GOT3 (cell line): ENCODE results near the gene HCN2.

ENCODE experiments used
- DNase-seq: peaks from one replicate; lab custom pipeline; 2025; ENCODE audit warnings: mixed read lengths; lab: John Stamatoyannopoulos, UW

The HCN2 gene

DNA sequence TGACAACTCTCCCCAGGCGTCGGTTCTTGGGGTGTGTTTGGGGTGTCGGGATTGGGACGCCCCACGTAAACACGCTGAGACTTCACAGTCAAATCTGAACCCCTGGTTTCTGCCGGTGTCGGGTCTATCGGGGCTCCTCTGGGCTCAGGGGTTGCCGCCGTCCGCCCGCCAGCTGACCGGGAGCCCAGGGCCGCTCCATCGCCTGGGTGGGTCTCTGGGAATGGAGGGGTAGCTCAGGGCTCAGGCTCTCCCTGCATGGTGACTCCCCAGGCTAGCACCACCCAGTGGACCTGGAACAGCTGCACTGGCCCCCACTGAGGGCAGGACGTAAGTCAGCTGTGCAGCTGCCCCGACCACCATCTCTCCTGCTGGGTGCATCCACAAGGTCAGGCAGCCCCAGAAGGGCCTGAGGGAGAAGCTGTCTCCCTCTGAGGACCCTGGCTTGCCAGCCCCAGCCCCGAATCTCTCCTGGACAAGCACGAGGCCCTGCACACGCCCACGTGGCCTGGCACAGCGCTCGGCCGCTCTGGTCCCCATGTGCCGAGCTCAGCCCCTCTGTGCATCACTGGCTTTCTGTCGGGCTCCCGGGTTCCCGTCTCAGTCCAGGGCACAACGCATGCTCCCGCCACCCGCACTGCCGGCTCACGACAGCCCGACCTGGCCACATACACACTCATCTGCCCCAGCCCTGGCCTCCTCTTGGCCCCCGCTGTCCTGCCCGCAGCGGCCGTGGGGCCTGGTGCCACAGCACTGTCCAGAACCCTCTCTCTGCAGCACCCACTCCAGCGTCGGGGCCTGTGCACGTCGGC lies 67.3 kb downstream of the HCN2 start:
- no peak for DNase-seq

DNA sequence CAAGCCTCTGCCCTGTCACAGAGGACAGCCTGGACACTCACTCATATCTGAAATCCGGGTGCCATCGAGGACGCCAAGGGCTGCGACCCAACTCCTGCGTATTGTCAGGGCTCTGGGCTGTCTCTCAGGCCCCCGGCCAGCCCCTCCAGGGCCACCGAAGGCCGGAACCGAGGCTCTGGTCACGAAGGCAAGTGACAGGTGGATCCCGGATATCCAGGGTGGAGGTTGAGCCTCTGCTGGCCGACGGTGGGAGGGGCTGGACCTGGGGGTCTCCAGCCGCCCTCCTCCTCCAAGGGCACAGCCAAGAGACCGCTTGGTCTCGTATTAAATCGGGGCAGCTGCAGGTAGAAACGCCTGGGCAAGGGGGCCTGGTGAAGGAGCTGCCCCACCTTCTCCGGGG lies 67.9 kb downstream of the HCN2 start:
- no peak for DNase-seq

DNA sequence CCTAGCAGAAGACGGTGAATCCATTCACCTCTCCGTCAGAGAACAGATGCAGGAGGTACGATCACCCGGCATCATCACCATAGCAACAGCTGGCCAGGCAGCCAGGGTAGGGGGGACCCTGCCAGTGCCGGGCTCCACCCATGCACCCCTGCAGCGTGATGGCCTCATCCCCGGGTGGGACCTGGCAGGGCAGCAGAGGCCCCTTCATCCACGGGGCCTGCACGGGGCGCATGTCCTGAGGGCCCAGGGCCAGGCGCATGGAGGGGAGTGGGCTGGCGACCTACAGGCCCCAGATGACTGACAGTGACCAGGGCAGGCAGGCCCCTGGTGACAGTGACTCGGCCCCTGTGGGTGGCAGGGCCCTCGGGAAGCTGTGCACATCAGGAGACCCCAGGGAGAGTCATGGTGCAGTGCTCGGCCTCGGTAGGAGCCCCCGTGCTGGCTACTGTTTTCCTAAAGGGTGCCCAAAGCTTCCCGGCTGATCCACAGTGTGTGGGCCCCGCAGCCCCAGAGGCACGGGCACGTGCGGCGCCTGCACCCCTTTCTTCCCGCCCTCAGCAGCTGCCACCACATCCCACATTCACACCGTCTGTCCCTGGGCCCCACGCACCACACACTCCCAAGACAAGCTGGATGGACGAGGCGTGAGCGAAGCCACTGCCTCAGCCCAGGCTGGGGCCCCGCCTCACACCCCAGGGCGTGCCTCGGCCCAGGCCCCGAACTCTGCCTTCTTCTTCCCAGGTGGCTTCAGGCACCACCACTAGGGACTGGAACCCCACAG lies 68.6 kb downstream of the HCN2 start:
- no peak for DNase-seq

DNA sequence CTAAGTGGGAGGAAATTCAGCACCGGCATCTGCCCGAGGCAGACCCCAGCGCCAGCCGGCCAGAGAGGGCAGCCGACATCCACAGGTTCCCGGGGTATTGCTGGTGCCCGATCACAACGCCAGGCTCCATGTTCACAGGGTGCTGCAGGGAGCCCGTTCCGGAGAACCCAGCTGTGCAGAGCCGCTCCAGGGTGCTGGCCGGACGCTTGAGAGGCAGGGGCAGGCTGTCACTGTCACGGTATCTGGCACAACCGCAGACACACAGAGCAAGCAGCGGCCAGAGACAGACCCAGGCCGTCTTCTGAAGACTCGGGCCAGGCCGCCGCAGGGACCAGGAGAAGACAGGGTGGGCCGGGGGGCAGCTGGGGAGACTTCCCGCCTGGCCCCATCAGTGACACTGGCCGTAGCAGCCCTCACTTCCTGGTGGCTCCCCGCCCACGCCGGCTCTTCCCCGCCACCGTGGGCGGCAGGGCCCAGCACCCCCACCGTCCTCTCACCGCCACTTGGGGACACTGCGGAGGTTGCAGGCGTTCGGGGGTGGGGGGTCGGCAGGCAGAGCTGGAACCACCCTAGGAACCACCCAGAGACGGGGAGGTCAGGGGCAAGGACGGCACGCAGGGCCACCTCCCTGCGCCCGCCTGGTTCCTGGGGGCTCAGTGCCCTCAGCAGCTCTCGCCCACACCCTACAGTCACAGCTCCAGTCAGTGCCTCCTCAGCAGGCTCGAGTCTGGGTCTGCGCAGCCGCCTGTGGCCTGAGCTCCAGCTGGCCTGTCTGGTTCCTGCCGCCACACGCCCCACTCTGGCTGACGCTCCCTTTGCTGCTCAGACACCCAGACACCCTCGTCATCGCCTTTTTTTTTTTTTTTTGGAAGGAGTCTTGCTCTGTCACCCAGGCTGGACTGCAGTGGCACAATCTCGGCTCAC lies 69.5 kb downstream of the HCN2 start:
- DNase-seq, result no peak

DNA sequence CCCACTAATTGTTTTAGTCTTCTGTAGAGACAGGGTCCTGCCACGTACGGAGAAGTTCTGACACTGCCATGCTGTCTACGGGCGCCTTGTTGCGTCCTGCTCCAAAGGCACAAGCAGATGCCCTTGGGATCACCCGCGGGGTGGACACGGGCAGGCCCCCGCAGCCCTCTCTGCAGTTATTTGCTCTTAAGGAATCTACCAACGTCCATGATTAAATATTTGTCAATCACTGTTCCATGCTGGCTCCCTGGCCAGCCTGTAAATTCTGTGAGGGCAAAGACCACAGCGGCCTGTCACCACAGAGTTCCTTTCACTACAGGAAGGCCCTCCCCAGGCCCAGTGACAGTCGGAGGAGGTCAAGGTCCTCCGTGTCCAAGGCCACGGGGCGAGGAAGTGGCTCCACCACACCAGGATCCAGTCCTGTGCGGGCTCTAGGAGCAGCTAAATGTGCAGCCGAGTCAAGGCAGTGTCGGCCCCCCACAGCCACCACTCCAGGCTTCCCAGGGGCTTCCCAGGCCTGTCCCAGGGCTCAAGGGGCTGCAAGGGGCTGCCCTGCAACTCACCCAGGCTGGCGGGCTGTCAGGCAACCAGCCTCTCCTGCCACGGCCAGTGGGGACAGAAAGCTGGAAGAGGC lies 71.2 kb downstream of the HCN2 start:
- DNase-seq, result no peak

DNA sequence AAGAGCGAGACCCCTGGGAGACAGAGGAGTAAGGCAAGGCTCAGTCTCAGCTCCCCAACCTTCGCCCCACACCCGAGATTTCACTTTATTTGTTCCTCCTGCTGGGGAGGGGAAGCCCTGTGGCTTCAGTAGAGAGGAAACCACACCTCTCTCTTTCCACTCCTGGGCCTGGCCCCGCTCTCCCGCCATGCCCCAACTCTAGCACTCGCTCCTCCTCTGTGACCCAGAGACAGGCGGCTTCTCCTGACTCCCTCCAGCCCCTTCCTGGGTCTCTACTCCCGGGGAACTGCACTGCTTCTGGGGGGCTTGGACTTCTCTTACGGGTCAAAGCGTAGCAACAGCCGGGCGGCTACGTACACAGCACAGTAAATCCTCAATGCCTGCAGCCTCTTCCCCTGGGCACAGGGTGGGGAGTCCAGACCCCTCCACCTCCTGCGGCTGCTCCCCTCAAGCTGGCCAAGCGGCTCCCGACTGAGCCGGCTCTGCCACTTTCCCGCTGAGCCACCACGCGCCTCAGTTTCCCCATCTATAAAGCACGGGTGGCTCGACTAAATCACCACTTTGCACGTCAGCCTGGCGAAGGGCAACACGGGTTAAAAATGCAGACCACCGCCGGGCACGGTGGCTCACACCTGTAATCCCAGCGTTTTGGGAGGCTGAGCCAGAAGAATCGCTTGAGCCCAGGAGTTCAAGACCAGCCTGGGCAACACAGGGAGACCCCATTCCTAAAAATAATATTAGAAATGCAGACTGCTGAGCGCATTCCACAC lies 71.9 kb downstream of the HCN2 start:
- no peak for DNase-seq

DNA sequence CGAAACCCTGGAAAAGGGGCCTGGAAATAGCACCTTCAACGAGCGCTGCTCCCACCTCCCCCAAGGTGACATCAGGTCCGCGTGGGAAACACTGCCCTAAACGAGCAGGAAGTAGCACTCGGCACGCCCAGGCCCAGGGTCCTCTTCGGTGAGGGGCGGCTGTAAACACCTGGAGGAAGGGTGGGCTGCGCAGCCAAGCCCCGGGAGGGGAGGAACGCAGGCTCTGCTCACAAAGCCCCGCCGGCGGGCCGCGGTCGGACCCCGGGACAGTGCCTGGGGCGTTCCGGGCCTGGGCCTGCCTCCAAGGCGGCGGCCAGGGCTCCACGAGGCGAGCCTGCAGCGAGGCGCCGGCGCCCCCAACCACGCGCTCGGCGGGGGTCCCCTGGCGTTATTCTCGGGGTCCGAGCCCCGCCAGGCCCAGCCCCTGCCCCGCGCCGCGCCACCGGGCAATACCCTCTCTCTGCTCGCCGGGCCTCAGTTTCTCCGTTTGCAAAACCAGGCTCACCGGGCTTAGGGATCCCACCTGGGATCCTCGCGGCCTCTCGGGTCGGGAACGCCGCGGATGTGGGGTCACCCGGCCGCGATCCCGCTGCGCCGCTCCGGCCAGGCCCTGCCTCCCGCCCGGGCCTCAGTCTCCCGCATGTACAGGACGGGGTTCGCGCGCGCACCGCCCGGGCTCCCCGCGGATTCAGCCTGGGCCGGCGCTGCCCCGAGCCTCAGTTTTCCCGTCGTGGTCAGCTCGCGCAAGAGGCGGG lies 72.7 kb downstream of the HCN2 start:
- DNase-seq, result no peak

DNA sequence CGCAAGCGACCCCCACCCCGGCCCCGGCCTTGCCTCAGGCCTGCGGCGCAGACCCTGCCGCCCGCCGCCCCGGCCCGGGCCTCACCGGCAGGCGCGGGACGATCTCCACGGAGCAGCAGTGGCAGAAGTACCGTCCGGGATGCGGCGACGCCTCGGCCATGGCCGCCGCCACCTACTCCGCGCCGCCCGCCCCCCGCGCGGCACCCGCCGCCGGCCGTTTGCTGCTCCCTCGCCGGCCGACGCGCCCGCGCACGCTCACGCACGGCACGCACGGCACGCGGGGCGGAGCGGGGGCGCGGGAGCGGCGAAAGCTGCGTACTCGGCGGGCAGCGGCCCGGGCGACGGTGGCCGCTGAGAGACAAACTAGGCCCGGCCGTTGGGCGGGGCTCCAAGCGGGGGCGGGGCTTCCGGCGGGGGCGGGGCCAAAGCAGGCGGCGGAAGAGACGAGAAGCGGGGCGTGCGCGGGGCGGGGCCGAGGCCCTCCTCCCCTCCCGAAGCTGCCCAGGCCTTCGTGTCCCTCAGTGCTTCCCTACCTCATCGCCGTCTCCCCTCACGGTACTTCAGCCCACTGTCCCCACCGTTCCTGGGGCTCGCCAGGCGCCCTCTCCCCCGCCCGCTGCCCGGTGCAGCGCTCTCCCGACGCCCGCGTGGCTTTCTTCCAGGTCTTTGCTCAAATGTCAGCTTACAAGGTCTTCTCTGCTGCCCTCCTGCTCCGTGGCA lies 73.4 kb downstream of the HCN2 start, which contains the start of gene RNF126:
Gene RNF126 (minus strand): TSS at position 253 of the 720 bp plus-strand sequence. CDS start 93 bp downstream, at position 160.
- DNase-seq, result peak; percentile 68

DNA sequence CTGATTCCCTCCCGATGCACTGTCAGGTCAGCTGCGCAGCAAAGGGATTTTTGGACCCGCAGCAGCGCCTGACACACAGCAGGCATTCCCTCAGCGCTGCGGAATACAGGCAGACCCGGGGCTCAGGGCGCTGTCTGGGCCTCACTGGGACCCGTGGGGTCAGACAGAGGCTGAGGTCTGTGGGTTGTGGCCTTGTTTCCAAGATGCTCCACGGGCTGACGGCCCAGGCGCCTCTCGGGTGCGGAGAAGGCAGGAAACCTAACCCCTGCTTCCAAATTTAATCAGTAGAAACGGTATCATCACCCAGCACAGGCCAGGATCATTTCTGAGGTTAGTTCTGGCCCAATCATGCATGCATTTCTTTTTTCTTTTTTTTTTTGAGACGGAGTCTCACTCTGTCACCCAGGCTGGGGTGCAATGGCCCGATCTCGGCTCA lies 74.0 kb downstream of the HCN2 start:
- no peak for DNase-seq

DNA sequence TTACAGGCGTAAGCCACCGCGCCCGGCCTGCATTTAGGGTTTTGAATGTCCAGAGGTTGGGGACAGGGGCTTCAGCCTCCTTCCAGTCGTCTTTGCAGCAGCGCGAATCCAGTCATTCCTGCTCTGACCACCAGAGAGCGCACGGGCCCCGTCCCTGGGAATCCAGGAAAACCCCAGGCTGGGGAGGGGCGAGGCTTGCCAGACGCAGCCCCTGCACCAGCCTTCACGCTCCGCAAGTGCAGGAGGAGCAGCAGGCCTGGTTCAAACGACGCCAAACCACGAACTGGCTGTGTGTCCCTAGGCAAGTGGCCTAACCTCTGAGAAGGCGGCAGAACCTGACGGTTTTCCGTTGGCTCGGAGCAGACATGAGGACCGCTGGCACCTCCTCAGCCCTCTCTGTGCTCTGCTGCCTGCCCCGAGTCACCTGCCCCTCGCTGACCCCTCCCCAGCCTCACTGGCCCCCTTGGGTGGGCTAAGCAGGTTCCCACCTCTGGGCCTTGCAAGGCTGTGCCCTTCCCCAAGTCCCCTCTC lies 75.3 kb downstream of the HCN2 start:
- peak; percentile 36 for DNase-seq
